T-helper 22 cell (primary cell): ENCODE results near the gene PHACTR3.

Source experiments
- DNase-seq: peaks from one replicate; pipeline ENCODE4 v3.0.0-alpha.2; 2020; ENCODE audit warnings: low read depth

The PHACTR3 gene

DNA sequence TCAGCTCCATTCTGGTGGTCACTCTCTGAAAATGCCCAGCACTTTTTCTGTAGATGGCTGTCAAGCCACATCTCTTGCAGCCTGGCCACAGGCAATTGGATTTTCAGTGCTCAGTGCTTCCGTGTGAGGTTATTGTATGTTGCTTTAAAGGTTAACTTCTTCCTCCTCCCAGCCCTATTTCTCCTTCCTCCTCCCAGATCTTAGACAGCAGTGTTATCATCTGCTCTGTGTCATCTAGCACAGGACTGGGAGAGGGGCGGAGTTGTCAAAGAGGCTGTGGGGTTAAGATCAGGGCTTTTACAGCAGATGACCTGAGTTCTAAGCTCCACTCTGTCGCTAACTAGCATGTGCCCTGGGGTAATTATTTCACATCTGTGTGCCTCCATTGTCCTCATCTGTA is 129.0 kb downstream of the PHACTR3 start:
- no peak for DNase-seq

DNA sequence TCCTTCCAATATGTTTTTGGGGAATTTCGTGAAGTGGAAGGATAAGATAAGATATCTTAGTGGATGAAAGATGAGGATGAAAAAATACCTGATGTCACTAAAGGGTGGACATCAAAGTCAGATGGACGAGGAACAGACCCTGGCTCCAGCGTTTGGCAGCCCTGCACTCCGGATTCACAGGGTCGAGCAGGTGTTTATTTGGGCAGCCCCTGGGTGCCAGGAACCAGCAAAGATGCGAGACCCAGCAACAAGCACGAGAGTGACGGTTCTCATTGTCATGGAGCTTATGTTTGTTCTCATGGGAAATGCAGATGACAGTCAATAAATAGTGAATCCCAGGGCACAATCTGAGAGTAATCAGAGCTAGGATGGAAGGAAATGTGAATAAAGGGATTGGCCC is 131.1 kb downstream of the PHACTR3 start:
- DNase-seq = no peak

DNA sequence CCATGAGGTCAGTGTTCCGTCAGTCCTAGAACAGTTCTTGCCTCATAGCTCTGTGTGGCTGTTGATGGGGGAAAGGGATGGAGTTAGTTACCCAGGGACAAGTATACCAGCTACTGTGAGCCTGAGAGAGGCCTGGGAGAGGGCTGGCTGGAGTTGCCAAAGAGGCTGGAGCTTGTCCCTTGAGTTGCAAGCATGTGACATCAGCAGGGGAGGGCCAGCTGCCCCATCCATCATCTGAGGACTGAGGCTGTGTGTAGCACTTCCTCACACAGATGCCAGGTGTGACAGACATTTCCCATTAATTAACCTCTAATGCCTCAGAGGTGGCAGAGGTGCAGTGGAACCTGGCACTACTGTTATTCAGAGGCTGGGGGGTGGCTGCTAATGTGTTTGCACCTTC is 131.6 kb downstream of the PHACTR3 start:
- DNase-seq = no peak

DNA sequence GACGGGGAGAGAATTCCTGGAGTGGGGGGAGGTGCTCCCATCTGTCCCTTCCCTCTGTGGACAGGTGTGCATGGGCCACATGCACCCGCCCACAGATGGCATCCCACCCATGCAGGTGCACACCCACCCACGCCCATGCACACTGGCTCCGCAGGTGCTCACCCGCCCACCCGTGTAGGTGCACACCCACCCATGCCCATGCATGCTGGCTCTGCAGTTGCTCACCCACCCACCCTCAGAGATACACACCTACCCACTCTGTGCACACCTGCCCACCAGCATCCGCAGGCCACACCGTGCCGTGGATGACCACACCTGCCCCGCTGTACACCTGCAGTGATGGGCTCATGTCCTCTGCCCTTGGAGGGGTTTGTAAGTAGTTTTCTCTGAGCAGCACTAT is 132.0 kb downstream of the PHACTR3 start:
- DNase-seq = no peak

DNA sequence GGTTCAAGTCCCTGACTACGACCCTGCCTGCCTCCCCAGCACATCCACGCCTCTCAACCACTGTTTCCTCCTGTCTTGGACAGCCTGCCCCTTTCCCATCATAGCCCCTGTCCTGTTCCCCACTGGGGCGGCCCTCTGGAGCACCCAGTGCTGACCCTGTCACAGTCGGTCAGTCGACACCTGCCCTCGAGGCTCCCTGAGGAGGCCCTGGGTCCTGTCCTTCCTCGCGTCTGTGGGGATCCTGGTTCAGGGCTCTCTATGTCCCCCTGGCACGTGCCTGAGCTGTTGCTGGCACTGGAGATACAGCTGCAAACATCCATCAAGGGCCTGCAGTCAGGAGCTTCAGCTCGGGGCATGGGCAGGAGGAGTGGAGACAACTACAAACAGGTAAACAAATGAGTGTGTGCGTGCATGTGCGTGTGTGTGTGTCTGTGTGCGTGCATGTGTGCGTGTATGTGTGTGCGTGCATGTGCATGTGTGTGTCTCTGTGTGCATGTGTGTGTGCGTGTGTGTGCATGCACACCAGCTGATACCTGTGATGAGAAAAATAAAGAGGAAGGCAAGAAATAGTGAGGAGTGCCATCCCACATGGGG is 132.8 kb downstream of the PHACTR3 start:
- DNase-seq = no peak

DNA sequence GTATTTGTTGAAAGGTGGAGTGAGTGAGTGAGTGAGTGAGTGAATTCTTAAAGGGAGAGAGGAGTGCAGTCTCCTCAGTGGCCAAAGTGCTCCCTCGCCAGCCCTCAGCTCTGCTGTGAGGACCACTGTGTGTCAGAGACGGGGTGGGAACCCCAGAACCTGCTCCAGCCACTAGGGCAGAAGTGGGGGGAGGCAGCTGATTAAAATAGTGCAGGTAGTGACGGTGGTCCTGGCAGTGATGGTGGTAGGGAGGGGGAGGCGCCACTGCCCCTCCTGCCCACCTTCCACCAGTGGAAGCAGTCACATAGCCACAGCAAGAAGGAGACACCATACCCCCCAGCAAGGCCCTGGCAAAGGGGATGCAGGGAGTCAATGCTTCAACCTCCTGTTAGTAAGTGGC is 133.5 kb downstream of the PHACTR3 start:
- DNase-seq = no peak

DNA sequence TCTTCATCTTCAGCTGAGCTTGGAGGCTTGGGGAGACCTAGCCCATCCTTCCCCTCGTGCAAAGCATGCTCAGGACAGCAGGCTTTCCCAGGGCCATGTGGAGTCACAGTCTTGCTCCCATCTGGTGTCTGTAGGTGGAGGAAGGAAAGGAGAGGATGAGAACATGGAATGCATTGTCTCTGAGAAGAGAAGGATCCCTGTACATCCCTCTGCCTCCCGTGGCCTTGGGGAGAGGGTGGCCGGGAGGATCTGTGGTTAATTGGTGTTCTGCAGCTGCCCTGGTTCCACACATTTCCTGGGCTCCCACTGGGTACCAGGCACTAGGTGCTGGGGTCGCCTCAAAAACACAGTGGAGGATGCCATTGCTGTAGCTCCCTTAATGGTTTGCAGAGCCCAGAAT is 134.5 kb downstream of the PHACTR3 start:
- no peak for DNase-seq

DNA sequence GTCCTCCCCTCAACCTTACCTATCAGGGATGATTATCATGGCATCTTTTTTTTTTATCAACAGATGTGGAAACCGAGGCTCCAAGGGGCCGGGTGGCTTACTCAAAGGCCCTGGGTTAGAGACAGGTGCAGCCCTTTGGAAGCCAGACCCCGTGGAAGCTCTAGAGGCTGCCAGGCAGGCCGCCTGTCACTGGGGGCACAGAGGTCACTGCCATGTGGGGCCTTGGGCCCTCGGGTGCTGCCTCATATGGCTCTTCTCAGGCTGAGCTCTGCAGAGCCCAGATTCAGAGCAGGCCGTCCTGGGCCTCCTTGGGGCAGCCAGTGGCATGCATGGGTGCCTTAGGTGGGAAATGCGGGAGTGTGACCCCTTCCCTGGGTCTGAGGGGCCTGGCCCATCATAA is 136.3 kb downstream of the PHACTR3 start:
- DNase-seq = no peak

DNA sequence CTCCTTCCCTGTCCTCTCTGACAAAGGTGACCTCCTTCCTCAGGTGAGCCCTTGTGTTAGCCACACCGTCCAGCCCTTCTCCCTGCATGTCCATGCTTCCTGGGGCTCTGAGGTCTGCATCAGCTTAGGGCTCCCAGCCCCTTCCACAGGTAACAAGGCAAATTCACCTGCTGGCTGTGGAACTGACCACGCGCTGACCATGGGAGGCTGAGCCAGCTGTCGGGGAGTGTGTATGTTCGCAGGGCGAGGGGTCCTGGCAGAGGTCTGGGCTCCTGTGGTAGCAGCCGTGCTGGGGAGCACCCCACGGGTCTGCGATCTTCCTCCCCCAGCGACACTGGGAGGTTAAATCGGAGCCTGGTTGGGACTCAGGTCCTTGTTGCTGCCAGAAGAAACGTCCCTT is 136.7 kb downstream of the PHACTR3 start:
- no peak for DNase-seq

DNA sequence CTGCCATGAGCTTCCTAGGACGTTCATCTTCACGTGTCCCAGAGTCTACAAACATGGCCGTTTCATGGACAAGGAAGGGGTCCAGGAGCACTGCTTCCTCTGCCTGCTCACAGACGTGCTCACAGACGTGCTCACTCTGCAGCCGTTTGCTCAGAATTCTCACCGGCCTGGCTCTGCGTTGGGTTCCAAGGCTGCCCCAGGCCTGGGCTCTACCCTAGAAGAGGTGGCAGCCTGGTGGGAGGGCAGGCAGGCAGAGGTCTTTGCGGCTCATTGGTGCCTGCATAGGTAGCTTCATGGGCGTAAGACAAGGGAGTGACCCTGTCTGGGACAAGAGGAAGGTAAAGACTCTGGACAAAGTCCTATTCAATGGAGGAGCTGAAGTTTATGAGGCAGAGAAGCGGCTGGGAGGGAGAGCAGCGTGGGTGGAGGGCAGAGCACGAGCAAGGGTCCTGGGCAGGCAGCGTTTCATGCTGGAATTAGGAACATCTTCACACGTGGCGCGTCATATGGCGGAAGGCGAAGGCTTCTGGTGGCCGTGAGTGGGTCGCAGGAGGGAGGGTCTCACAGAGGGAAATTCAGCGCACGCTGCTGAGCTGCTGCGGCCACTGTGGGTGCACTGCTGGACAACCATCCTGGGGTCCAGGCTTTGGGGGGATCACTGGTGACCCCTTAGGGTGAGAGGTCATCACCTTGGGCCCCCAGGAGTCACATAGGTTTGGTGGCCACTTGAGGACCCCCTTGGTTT is 138.2 kb downstream of the PHACTR3 start:
- no peak for DNase-seq

DNA sequence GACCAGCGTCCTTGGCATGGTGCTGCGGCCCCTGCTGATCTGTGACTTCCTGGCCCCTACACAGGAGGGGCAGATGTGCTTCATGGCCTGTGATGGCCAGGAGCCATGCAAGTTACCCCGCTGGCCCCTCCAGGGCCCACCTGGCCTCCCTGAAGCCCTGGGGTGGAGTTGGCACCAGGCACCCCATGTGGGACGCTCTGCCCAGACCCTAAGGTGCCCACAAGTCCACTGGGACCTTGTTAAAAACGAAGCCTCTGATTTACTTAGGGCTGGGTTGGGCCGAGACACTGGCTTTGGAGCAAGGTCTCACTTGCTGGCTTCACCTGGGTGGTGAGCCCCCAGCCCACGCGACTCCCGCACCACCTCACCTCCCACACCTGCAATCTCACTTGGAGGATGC is 139.0 kb downstream of the PHACTR3 start:
- DNase-seq = no peak

DNA sequence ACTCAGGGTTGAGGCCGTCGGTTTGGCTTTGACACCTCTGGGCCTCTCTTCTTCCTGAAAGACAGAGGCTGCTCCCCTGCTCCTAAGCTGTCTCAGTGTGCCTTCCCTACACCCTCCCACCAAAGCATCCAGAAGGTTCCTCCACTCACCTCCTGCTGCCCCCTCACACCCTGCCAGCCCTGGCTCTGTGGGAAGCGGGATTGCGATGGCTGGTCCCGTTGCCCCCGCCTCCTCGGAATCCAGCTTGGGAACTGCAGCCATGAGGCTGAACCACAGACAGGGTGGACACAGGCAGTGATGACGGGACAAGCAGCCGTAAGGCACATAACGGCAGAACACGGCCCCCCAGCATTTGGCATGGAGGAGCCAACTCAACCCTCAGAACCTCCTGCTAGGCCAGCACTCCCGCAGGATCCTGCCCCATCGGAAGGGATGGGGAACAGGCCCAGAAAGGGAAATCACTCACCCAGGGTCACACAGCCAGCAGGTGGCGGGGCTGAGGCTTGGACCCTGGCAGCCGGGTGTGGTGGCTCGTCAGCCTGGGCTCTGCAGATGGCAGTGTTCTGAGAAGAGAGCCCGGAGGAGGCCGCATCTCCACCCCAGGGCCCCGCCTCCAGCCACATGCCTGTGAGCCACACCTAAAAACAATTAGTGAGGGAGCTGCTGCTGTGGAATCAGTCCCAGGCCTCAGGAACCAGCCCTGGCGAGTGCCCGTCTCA is 139.6 kb downstream of the PHACTR3 start:
- DNase-seq = no peak

DNA sequence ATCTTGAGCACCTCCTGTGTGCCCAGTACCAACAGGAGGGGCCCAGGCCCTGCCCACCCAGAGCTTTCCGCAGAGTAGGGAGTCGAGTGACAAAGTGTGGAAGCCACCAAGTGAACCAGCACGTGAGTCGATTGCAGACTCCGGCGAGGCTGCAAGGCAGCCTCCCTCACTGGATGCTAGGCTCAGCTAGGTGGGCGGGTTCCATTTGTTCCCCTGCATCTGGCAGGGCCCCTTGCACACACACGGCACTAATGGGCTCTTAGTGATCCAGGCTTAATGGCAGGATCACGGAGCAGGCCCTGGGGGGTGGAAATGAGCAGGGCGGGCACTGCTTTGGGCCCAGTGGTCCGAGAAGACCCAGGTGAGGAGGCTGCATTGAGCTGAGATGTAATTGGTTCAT is 140.4 kb downstream of the PHACTR3 start:
- no peak for DNase-seq

DNA sequence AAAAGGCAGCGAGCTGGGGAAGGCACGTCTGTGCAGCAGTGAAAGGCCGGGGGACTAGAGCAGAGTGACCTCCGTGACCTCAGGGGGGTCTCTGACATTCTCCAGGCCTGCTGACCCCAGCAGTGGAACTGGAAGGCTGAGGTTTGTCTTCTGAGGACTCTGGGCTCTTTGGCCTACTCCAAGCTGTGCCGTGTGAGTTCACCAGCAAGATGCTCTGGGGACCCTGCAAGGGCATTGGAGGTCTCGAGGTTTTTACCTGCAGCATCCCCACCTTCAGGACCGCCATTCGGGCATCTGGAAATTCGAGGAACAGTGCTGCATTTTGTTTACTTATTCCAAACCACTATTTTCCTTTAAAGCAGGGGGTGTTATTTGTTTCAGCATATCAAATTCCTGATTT is 140.9 kb downstream of the PHACTR3 start:
- no peak for DNase-seq

DNA sequence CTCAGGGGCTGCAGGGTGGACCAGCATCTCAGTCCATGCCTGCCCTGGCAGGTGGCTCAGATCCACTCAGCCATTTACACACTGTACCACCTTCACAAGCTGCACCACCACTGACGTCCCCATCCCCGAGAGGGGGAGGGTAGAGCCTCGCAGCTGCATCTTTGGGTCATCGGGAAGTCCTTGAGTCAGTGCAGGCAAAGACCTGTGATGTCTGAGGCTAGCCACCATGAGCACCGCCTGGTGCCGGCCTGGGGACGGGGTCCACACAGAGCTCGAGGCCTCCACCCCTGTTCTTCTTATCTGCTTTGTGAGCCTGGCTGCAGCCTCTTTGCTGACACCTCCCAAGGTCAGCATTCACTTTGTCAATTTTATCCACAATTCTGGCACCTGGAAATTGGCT is 141.4 kb downstream of the PHACTR3 start:
- DNase-seq = no peak

DNA sequence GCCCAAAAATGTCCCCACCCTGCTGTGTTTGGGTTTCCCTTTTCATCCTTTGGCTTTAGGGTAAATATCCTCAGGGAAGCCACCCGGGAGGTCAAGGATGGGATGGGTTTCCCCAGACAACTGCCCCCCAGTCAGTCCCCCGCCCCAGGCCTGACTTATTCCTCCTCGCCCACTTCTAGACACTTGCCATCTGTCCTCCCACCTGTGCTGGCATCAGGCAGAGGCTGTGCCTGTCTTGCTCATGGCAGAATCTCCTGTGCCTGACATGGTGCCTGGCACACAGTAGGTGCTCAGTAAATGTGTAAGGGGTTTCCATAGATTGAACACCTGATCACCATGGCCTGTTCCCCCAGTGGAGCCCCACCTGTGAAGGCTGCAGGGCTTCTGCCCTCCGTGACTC is 141.8 kb downstream of the PHACTR3 start:
- no peak for DNase-seq

DNA sequence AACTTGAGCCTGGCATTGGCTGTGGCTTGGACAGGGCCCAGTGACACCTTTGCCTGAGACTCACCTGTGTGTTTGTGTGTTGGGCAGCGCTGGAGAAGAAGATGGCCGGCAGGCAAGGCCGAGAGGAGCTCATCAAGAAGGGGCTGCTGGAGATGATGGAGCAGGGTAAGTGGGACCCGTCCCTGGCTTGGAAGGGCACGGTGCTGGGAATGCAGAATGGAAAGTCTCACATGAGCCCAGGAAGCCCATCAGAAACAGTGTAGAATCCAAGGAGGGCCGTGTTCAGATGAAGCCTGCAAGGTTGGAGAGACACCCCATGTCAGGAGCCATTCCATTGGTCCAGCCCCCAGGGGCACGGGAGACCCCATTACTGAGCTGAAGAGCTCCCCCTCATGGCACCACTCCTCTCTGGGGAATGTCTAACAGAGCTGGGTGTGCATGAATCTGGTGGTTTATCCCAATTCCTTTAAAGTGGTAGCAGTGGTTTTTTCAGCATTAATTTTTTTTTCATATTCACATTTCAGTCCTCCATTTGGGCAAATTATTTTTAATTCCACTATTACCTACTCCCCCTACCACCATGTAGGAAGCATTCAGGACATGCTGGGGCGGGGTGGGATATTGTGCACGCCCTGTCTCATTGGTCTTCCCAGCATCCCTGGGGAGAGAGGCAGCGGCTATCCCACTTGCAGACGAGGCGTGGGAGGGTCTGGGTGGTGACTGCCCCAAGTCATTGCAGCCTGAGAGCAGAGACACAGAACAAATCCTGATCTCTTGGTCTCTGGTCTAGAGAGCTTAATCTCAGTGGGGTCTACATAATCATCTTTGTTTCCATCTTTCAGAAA is 143.6 kb downstream of the PHACTR3 start:
- DNase-seq = no peak

DNA sequence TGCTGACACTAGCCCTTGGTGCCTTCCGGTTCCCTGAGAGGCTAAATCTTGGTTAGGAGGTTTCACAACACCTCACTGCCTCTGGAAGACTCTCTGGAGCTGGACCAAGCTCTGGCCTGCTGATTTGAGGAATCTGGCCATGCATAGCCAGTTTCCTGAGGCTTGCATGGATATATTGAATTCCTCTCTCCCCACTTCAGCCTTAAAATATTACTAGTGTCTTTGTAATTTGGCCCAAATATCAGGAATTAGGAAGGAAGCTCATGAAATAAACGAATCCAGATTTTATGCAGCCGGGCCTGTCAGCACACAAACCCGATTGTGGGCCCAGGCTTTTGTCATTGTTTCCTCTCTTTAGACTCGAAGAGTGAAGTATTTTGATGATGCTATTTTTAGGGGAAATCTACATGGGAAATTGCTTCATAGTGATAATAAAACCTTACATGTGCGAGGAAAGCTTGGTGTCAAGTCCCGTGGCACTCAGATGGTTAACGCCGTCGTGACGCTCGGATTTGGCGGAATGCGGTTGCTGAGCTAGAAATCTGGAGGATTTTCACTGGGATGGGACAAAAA is 144.4 kb downstream of the PHACTR3 start:
- no peak for DNase-seq

DNA sequence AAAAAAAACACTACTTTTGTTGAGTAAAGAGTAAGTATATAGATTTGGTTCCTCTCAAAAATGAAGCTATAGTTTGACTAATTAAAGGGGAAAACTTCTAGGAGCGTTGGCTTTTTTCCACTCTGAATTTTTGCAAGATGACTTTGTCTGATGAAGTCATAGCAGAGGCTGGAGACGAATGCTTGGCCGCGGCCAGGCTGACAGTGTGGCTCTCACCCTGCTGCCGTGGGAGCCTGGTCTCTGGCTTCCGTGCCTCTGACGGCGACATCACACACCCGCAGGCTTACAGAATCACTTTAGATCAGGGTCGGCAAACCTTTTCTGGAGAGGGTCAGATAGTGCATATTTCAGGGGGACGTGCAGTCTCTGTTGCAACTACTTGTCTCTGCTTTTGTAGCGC is 145.0 kb downstream of the PHACTR3 start:
- DNase-seq = no peak

DNA sequence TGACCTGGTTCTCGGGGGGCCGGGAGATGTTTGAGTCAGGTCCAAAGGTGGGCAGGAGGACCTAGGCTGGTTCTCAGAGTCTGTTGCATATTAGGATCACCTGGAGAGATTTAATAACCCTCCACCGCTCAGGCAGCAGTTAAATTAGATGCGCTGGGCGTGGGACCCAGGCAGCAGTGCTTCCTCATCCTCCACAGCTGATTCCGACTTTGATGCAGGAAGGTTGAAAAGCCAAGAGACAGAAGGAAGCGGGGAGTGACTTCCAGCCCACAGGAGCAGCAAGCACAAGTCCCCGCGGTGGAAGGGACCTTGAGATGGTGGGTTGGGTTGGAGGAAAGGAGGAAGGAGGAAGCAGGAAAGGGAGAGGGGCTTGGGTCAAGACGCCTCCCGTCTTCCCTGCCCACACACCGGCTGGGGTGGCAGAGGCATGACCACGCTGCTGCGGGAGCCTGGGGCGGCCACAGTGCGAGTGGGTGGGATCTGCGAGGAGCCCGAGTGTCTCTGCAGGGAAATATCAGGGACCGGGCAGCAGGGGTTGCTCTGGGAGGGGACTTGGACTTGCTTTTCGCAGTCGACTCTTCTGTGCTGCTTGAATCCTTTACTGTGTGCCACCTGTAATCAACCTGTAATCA is 146.0 kb downstream of the PHACTR3 start:
- DNase-seq = no peak

DNA sequence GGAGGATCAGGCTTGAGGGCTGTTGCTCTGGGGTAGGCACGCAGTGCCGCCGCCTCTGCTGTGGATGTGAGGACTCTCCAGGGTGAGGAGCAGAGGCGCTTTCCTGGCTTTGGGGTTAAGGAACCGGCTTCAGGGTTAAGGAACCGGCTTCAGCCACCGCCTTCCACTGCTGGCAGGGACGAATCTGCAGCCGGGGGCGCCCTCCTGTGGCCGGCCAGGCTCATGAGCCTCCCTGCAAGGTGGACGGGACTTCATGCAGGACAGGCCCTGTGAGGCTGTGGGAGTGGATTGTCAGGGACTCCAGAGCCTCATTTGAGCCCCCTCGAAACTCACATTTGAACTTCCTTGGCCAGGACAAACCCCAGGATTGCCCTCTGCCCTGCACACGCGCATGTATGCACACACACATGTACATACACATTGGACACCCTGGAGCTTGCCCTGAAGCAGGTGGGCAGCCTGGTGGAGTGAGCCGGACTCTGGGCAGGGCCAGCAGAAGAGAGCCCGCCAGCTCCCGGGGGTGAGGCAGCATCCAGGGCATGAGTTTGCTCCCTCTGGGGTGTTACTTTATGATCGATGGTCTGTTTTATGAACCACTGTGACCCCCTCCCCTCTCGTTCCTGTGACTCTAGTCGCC is 146.9 kb downstream of the PHACTR3 start:
- DNase-seq = no peak
